ENCODE results near the gene MAP3K10. TPM values are rescaled to one million over a fixed set of nuclear protein-coding genes. Genes with fewer than 3 reads are reported as not detected.

The MAP3K10 gene
- total and polyA plus RNA-seq, 9 of the 15 experiments (the other 6 are each of a cell fraction or from before 2014, with no cell fraction given) = 0.01 to 8.0 (median 2.7) TPM; not detected in 1

DNA sequence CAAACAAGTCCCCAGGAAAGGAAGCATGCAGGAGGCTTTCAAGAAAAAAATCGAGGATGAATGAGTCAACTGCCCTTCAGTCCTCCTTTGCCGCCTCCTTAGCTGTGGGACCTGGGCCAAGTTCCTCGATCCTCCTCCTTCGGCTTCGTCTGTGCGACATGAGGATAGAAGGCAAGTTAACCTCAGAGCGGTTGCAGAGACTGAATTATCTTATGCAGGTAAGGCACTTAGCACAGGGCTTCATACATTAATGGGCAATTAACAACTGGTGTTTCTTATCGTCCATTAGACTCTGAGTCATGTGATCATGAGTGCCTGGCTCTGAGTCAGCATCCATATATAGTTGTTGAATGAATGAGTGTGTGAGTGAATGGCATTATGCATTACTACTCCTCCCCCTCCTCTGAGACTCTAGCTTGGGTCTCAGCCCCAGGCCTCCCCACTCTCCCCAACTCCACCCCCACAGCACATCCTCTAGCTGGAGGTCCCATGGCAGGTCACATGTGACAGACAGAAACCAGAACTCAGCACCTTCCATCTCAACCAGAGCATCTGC, 28.6 kb downstream of the MAP3K10 start (continued):
- TF ChIP-seq RUNX1 (IDR thresholded peaks at IDR 0.05; ENCODE audit: low read depth) (no peak), SMARCC2 (IDR thresholded peaks at IDR 0.05; ENCODE audit: low read depth) (no peak), ZNF24 (IDR thresholded peaks at IDR 0.05) (peak; percentile 94), TEAD4 (IDR thresholded peaks at IDR 0.05; ENCODE audit: low read length) (peak; percentile 19; the same call in 1 of the 2 replicates), TEAD4 (CRISPR knock-in tag; IDR thresholded peaks at IDR 0.05; ENCODE audit: borderline replicate concordance) (no peak), MAFF (IDR thresholded peaks at IDR 0.05; ENCODE audit: low read length) (0 out of 2 replicates have a peak, but pooled peaks have one; percentile 18), FOXK2 (conservative IDR thresholded peaks at IDR 0.05 in 1 of 2, IDR thresholded peaks at IDR 0.05 in 1 of 2; ENCODE audit: low read depth in 2 of 2) (0 out of 4 replicates have a peak, but pooled peaks of 1 of the 2 experiments have one; percentile 42), CBFA2T3 (IDR thresholded peaks at IDR 0.05) (peak; percentile 29; the same call in 1 of the 2 replicates), SREBF2 (CRISPR knock-in tag; IDR thresholded peaks at IDR 0.05) (peak; percentile 94; the same call in 1 of the 2 replicates), ZNF316 (IDR thresholded peaks at IDR 0.05) (peak; percentile 40), EGR1 (conservative IDR thresholded peaks at IDR 0.05) (0 out of 2 replicates have a peak, but pooled peaks have one; percentile 23), C11orf30 (IDR thresholded peaks at IDR 0.05; ENCODE audit: low read depth) (peak; percentile 66; the same call in 1 of the 2 replicates), ZBTB7A (IDR thresholded peaks at IDR 0.05; ENCODE audit: borderline replicate concordance, control insufficient read depth, low read depth, low read length) (no peak)
- TF ChIP-seq, protein P1, sequence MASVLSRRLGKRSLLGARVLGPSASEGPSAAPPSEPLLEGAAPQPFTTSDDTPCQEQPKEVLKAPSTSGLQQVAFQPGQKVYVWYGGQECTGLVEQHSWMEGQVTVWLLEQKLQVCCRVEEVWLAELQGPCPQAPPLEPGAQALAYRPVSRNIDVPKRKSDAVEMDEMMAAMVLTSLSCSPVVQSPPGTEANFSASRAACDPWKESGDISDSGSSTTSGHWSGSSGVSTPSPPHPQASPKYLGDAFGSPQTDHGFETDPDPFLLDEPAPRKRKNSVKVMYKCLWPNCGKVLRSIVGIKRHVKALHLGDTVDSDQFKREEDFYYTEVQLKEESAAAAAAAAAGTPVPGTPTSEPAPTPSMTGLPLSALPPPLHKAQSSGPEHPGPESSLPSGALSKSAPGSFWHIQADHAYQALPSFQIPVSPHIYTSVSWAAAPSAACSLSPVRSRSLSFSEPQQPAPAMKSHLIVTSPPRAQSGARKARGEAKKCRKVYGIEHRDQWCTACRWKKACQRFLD (CRISPR knock-in tag; IDR thresholded peaks at IDR 0.05) = no peak
- TF ChIP-seq, protein P2, sequence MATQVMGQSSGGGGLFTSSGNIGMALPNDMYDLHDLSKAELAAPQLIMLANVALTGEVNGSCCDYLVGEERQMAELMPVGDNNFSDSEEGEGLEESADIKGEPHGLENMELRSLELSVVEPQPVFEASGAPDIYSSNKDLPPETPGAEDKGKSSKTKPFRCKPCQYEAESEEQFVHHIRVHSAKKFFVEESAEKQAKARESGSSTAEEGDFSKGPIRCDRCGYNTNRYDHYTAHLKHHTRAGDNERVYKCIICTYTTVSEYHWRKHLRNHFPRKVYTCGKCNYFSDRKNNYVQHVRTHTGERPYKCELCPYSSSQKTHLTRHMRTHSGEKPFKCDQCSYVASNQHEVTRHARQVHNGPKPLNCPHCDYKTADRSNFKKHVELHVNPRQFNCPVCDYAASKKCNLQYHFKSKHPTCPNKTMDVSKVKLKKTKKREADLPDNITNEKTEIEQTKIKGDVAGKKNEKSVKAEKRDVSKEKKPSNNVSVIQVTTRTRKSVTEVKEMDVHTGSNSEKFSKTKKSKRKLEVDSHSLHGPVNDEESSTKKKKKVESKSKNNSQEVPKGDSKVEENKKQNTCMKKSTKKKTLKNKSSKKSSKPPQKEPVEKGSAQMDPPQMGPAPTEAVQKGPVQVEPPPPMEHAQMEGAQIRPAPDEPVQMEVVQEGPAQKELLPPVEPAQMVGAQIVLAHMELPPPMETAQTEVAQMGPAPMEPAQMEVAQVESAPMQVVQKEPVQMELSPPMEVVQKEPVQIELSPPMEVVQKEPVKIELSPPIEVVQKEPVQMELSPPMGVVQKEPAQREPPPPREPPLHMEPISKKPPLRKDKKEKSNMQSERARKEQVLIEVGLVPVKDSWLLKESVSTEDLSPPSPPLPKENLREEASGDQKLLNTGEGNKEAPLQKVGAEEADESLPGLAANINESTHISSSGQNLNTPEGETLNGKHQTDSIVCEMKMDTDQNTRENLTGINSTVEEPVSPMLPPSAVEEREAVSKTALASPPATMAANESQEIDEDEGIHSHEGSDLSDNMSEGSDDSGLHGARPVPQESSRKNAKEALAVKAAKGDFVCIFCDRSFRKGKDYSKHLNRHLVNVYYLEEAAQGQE (IDR thresholded peaks at IDR 0.05; ENCODE audit: borderline replicate concordance) = peak; percentile 51
- TF ChIP-seq, protein P2 (CRISPR knock-in tag; IDR thresholded peaks at IDR 0.05; ENCODE audit: low read depth) = no peak
- TF ChIP-seq, protein P3, sequence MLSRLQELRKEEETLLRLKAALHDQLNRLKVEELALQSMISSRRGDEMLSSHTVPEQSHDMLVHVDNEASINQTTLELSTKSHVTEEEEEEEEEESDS (CRISPR knock-in tag; IDR thresholded peaks at IDR 0.05) = no peak
- TF ChIP-seq, protein P4, sequence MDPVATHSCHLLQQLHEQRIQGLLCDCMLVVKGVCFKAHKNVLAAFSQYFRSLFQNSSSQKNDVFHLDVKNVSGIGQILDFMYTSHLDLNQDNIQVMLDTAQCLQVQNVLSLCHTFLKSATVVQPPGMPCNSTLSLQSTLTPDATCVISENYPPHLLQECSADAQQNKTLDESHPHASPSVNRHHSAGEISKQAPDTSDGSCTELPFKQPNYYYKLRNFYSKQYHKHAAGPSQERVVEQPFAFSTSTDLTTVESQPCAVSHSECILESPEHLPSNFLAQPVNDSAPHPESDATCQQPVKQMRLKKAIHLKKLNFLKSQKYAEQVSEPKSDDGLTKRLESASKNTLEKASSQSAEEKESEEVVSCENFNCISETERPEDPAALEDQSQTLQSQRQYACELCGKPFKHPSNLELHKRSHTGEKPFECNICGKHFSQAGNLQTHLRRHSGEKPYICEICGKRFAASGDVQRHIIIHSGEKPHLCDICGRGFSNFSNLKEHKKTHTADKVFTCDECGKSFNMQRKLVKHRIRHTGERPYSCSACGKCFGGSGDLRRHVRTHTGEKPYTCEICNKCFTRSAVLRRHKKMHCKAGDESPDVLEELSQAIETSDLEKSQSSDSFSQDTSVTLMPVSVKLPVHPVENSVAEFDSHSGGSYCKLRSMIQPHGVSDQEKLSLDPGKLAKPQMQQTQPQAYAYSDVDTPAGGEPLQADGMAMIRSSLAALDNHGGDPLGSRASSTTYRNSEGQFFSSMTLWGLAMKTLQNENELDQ (CRISPR knock-in tag; IDR thresholded peaks at IDR 0.05; ENCODE audit: borderline replicate concordance) = no peak

Measured in K562 (cell line).